GM18520 (cell line): ENCODE results near the gene ARID1A.
A peak's percentile ranks its signal among the peaks of the same experiment; 100 is the strongest.

Experiments used
- ATAC-seq: cut with Tn5 transposase; IDR thresholded peaks from one replicate; pipeline ENCODE4 v1.9.1; 2021; ENCODE audit not compliant: unreplicated experiment

ARID1A gene

DNA sequence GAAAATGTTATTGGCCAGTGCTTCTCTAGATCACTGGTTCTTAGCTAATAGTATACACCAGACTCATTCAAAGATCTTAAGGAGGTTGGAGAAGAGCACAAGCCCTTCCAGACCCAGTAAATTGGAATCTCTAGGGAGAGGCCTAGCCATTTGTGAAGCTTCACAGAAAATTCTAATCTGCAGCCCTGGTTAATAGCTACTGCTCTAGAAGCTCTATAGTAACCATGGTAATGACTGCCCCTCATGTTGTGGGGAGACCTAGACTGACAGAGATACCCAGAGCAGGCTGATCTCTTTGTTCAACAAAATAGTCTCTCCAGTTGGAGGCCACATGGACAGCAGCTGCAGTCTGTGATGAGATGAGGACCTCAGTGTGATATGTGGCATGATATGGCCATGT lies 31.7 kb downstream of the ARID1A start:
- no peak for ATAC-seq

GRCh38 chr1:26728645-26729044 lies 32.8 kb downstream of the ARID1A start:
- no peak for ATAC-seq

GRCh38 chr1:26729633-26730032 lies 33.8 kb downstream of the ARID1A start:
- no peak for ATAC-seq

DNA sequence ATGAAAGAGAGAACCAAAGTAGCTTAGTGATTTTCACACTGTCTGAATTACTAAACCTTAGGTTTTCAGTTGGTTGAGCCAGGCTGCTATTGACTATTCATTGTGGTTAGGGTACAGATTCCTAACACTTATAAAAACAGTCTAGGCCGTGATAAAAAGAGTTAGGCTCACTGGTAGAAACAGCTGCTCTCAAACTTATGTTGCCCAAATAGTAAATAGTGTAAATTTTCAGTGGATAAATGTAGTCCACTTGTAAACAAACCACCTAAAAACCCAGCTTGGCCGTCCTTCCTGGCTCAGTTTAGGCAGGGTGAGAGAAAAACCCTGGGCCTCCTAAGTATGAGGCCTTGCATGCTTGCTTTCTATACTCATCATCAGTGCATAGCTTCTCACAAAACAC lies 34.9 kb downstream of the ARID1A start:
- no peak for ATAC-seq

GRCh38 chr1:26731233-26731902 lies 35.6 kb downstream of the ARID1A start:
- no peak for ATAC-seq

DNA sequence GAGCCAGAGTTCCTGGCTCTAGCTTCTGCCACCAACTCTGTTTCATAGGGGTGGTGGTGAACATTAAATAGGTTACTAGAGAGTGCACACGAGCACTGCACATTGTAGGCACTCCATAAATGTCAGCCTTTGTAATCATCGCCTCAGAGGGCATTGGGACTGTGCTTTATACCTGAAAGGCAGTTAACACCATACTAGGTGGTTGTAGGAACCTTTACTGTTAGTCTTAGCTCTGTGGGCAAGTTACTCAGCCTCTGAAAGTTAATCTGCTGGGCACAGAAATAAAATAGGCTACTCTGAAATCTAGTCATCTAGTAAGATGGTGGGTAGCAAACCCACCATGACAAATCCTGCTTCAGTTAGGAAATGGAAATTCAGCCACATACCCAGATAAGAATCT lies 37.6 kb downstream of the ARID1A start:
- no peak for ATAC-seq

DNA sequence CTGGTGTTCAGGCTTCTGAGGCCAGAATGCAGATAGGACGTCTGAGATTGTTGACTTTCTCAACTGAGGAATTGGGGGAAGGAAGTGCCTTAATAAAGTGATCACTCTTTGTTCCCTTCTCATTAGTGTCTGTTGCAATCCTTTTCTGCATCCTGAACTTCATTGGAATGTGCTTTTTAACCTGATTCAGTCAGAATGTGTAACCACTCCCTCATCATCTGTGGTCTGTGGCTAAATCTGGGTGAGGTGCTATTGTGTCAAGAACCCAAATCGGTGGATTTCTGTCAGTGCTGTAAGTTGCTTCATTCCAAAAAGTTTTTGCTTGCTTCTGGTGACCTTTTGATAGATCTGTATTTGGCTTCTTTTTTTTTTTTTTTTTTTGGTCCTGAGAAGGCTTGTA lies 38.2 kb downstream of the ARID1A start:
- no peak for ATAC-seq

DNA sequence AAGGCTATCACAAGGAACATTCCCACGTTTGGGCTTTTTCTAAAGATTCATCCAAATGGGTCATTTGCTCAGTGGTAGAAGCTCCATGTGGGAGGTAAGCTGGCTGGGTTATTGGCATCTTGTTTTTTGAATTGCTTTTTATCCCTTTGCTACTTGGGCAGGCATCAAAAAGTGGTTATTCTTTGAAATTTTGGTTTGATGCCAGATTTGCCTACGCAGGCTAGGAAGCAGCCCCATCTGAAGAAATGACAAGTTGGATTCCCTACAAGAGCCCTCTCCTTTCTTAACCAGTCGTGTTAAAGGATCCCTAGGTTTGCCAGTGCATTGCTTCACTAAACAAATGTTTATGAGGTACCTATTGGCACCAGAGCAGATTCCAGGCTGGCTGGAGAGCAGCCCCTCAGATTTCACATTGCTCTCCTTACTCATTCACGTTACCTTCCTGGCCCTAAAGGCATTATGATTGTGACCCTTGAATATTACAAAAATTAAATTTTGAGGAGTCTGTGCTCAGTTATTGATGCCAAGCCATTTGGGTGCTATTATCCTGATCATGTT lies 38.8 kb downstream of the ARID1A start:
- ATAC-seq, result no peak

GRCh38 chr1:26739329-26739914 lies 43.6 kb downstream of the ARID1A start:
- ATAC-seq, result no peak

DNA sequence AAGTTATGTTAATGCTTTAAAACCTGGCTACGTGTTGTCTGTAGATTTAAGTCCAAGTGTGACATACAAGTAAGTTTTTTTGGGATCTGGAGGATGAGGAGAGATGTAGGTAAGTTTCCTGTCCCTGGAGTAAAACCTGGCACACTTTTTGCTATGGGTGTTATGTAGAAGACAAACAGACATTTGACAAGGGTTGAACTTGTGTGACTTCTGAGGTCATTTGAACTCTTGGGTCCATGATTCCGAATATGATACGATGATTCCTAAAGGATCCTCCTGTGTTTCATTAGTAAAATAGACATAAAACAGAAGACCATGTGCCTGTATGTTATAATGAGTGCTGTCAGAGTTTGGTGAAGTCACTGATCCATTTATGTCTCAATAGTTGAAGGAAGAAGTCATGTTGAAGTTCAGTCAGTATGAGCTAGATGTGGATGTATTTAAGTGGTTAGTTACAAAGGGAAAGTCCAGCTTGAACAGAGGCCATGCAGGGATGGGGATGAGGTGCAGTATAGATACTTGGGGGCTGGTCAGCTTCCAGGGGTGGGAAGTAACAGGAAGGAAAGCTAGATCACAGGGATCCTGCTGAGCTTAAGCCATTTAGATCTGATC lies 44.3 kb downstream of the ARID1A start:
- no peak for ATAC-seq

GRCh38 chr1:26740952-26741351 lies 45.1 kb downstream of the ARID1A start:
- no peak for ATAC-seq

- no peak for ATAC-seq
These were observed 47.7 kb downstream of the ARID1A start for GRCh38 chr1:26743426-26744059.

DNA sequence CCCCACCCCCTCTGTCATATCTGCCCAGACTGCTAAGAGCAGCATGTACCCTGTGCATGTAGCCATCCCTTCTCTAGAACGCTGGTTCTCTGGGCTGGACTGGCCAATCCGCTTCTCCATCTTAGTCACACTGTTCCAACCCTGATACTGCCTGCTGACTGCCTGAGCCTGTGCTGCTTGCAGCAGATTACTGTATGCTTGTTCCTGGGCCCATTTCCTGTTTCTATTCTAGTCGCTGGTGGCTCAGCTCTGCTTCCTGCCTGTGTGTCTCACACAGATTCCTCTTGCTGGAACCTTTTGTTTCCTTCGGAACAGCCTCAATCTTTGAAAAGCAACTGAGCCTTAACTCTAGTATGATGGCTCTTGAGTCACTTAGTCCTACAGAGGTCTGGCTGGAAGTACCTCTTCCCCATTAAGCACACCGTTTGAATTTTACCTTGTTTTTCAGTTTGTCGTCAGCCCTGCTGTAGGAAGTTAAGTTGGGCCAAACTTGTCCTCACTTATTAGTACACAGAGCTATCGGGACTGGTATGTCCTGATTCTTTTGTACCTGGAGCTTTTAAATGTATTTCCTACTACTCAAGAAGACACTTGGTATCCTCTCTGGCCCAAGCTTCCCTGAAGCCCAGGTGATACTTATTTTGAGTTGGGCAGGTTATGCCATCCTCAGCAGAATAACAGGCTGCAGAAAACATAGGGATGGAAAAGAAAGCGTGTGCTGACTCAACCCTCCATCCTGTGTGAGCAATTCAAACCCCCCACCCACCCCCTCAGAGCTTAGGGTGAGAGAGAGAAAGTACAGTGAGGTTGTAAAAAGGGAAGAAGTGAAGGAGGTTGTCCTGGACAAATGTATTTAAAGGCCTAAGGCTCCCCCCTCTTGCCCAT lies 48.5 kb downstream of the ARID1A start:
- peak; percentile 91 for ATAC-seq

DNA sequence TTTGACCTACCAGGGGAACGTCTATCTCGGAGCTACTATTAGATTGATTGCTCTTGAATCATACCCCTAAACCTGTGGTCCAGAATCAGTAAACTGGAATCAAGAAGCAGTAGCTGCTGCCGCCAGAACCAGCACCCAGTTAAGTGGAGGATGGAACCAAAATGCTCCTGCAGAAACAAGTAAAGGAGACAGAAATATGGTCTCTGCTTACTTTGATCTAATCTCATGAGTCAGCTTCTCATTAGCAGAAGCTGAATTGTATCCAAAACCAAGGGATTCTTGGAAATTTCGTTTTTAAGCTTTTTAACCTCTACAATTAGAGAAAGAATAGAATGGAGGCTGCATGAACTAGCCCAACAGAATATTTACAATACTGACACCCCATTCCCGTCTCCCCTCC lies 49.4 kb downstream of the ARID1A start:
- ATAC-seq, result no peak

DNA sequence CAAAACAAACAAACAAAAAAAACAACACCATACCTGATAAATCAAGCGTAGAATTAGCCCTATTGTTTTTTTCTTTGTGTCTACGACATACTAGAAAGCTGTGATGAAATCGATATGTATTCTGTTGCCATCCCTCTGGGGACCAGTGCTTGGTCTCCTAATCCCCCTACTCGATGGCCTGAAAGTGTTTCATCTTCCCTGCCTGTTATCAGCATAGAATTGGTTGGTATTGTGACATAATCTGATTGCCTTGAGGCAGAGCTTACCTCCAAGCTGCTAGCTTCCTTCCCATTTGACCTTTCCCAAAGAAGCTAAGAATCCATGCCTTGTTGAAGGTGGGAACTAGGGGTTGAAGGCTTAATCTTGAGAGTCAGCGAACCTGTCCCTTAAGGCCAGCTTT lies 51.2 kb downstream of the ARID1A start:
- ATAC-seq, result no peak

GRCh38 chr1:26748351-26748750 lies 52.5 kb downstream of the ARID1A start:
- no peak for ATAC-seq

- ATAC-seq, result no peak
These were observed 53.6 kb downstream of the ARID1A start for GRCh38 chr1:26749458-26749857.

GRCh38 chr1:26750428-26750827 lies 54.6 kb downstream of the ARID1A start:
- ATAC-seq, result no peak

GRCh38 chr1:26752519-26752918 lies 56.7 kb downstream of the ARID1A start:
- no peak for ATAC-seq

DNA sequence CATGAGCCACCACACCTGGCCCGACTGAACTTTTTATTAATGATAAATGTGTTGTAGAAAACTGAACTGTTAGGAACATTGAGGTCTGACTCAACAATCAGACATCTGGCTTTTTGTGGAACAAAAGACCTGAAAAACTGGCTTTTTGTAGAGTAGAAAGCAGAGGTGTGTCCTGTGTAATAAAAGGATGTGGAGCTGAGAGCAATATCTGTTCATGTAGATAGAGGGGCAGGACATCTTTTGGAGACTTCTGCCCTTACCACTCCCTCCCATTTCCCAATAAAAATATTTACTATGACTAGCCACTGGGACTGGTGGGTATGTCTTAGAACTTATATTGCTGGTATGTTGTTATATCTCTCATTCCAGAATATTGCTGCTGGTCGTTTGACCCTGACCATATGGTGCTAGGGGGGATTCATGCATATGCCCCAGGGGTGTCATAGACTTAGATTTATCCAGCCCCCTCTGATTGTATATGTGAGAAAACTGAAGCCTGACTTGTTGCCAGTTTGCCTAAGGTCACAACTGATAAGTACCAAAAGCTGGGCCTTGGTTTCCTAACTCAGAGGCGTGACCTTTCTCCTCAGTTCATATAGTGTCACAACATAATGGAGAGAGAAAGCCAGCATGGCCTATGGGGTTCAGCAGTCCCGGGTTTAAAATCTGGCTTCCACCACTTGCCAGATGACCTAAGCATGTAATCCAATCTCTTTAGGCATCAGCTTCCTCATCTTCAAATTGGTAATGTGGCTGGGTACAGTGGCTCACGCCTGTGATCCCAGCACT lies 58.5 kb downstream of the ARID1A start:
- ATAC-seq, result no peak
